ENCODE data around the gene ENDOG.

DNA sequence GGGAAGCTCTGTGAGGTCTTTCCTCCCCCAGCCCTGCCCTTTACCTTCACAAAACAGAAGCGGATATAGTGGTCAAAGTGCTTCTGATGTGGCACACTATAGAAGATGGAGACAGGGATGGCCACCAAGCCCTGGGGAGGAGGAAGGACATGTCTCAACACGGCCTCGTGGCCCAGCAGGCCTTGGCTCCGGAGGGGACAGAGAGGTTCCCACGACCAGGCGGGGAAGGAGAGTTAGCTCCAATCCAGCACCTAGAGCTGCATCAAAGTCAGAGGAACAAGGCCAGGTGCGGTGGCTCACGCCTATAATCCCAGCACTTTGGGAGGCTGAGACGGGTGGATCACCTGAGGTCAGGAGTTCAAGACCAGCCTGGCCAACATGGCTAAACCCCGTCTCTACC is 15.4 kb downstream of the ENDOG start:
- TF ChIP-seq, protein P1, sequence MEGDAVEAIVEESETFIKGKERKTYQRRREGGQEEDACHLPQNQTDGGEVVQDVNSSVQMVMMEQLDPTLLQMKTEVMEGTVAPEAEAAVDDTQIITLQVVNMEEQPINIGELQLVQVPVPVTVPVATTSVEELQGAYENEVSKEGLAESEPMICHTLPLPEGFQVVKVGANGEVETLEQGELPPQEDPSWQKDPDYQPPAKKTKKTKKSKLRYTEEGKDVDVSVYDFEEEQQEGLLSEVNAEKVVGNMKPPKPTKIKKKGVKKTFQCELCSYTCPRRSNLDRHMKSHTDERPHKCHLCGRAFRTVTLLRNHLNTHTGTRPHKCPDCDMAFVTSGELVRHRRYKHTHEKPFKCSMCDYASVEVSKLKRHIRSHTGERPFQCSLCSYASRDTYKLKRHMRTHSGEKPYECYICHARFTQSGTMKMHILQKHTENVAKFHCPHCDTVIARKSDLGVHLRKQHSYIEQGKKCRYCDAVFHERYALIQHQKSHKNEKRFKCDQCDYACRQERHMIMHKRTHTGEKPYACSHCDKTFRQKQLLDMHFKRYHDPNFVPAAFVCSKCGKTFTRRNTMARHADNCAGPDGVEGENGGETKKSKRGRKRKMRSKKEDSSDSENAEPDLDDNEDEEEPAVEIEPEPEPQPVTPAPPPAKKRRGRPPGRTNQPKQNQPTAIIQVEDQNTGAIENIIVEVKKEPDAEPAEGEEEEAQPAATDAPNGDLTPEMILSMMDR (IDR thresholded peaks at IDR 0.05): no peak
- no peak for TF ChIP-seq POLR2AphosphoS5 (IDR thresholded peaks at IDR 0.05; ENCODE audit: insufficient read depth in 1 of 2, low read depth in 1 of 2)
